T-helper 1 cell (primary cell): ENCODE data around the gene CLIC3.

Source experiments
- DNase-seq, 5 donors: peaks; one replicate each; pipeline ENCODE4 v3.0.0-alpha.2; 2012 to 2020

Gene CLIC3

GRCh38 chr9:136980669-136981478 is 15.5 kb downstream of the CLIC3 start:
- no peak for DNase-seq

DNA sequence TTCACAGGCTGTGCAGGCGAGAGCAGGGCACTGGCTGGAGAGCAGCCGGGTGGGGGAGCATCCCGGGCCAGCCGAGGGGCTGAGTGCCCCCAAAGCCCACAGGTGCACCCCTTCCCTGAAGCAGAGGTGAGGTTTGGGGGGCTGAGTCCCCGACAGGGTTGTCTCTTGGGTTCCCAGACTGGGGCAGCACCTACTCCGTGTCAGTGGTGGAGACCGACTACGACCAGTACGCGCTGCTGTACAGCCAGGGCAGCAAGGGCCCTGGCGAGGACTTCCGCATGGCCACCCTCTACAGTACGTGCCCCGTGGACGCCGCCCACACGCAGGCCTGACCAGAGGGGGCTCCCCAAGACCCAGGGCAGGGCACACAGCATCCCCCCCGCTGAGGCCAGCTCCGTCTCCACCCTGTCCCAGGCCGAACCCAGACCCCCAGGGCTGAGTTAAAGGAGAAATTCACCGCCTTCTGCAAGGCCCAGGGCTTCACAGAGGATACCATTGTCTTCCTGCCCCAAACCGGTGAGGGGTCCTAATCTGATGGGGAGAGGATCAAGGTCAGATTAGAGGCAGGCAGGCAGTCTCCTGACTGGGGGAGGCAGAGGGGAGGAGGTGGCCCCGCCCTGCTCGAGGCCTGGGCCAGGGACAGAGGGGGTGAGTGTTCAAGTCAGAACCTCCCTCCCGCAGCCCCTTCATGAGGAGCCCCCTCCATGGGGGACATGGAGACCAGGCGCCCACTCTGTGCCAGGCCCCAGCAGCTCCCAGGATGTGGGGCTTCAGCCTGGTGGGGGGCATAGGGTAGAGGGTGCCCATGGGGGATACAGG is 16.4 kb downstream of the CLIC3 start:
- no peak for DNase-seq

DNA sequence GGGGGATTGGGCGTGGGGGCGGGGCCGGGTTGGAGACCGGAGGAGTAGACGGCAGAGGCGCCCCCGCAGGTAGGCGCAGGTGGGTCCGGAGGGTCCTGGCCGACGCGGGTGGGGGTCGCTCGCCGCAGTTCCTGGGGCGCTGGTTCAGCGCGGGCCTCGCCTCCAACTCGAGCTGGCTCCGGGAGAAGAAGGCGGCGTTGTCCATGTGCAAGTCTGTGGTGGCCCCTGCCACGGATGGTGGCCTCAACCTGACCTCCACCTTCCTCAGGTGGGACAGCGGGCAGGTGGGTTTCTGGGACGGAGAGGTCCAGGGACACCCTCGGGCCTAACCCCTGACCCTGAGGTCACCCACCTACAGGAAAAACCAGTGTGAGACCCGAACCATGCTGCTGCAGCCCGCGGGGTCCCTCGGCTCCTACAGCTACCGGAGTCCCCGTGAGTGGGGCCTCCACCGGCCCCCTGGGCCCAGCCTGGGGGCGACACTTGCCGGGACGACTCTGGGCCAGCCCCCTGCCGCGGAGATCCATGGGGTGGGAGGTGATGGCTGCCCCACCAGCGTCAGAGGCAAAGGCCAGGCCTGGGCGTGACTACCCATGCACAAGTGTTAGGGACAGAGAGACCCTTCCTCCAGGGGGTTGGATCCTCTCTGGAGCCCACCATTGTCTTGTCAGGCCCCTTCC is 17.4 kb downstream of the CLIC3 start:
- no peak for DNase-seq

DNA sequence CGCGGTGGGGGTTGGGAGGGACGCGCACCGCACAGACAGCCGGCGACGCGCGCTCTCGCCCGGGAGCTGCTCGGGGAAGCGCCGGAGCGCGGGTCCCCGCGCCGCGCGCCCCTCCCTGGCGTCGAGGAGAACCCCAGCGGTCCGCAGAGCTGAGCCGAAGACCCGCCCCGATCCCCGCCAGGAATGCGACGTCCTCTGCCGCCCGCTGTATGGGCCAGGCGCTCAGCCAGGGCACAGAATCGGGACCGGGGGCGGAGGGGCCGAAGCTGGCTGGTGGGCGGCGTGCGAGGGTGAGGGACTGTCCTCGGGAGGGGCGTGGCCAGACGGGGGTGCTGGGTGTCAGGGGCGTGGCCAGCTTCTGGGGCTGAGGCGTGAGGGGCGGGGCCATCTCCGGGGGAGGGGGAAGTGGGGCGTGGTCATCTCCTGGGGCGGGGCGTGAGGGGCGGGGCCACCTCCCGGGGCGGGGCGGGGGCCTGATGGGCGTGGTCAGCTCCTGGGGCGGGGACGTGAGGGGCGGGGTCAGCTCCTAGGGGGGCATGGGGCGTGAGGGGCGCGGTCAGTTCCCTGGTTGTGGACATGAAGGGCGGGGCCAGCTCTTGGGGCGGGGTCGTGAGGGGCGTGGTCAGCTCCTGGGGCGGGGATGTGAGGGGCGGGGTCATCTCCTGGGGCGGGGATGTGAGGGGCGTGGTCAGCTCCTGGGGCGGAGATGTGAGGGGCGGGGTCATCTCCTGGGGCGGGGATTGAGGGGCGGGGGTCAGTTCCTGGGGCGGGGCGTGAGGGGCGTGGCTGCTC is 18.1 kb downstream of the CLIC3 start:
- DNase-seq, result peak; percentile 53 to 79 (median 76)

DNA sequence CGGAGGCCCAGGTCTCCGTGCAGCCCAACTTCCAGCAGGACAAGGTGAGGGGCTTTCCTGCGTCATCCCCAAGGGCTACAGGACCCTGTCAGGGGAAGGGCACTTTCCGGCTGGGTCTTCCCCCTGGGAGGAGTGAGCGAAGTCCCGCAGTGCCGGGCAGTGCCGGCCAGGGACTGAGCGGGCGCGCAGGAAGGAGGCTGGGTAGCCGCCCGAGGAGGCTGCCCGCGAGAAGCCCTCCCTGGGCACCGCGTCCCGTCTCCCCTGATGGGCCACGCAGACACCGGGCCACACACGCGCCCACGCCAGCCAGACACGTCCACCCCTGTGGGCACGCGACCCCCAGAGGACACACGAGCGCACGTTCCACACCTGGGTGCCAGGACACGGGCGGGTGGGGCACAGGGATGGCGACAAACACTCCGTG is 18.7 kb downstream of the CLIC3 start:
- no peak for DNase-seq

- no peak for DNase-seq
Observed at GRCh38 chr9:136977223-136977622, 19.1 kb downstream of the CLIC3 start, which contains the start of gene PTGDS. TSS of gene PTGDS (plus strand) at chr9:136977504. CDS start at chr9:136977579, 75 bp downstream.

DNA sequence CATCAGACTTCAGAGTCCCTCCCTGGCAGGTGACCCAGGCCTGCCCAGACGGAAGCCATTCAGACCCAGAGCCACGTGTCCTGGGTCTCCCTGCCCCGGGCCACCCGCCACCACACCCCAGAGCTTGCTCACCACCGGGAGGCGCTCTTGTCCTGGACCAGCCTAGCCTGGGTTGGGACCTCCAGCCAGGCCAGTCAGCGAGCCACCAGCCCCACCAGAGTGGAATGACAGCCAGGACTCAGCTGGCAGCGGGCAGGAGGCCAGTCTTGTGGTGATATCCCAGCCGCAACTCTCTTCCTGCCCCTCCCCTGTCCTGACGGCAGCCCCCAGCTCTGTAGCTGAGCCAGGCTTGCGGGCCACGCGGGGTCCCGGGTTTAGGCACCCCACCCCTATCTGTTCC is 20.7 kb downstream of the CLIC3 start:
- peak in 1 of 5 donors; percentile 30 for DNase-seq

GRCh38 chr9:136974817-136975535 is 21.4 kb downstream of the CLIC3 start:
- peak in 1 of 5 donors; percentile 32 for DNase-seq

DNA sequence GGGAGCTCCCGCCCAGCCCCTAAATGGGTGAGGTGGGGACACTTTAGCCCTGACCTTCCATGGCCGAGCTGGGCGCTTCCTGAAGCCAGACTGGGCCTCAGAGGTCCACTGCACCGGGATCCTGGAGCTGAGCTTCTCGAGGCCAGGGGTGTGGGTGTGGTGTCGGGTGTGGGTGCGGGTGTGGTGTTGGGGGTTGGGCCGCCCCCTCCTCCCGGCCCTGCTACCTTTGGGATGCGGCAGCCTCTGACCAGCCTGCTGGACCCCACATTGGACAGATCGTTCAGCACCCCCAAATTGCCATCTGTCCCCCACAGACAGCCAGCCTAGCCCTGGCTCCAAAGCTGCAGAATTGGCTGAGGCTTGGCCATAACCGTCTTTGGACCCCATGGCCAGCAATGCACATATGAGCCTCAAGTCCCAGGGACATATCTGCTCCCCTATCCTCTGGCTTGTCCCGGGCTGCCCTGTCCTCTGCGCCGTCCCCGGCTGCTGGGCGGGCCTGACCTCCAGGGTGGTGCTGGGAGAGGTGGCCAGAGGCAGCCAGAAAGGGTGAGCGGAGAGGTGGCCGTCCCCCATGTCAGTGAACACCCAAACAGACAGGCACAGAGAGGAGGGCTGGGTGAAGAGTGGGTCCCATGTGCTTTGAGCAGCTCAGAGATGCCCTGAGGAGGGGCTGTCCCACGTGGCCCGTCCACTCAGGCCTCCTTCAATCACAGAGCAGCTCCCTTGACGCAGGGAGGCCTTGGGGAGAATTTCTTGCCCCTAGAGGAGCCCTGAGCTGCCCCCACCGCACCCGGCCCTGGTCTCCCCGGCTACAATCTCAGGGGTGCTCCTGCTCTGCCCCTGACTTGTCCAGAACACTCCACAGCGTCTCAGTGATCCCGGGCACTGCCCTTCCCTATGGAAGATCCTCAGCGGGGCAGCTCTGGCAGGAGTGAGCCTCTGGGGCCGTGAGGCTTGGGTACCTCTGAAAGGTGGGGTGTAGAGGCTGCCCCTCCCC is 22.4 kb downstream of the CLIC3 start:
- DNase-seq, result no peak

DNA sequence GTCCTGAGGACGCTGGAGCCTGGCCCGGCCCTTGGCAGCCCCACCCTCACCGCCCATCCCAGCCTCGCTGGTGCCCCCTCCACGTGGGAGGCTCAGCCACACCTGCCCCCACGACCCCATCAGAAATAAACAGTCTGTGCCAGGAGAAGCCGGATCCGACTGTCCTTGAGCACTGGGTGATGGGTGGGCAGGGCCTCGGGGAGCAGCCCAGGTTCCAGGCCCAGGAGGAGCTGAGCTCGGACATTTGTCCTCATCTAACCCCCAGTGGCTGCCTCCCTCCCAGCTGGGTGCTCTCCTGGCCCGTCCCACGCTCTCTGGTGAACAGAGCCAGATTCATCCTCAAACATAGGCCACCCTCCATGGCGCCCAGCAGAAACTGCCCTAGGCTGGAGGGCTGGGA is 23.6 kb downstream of the CLIC3 start:
- no peak for DNase-seq

DNA sequence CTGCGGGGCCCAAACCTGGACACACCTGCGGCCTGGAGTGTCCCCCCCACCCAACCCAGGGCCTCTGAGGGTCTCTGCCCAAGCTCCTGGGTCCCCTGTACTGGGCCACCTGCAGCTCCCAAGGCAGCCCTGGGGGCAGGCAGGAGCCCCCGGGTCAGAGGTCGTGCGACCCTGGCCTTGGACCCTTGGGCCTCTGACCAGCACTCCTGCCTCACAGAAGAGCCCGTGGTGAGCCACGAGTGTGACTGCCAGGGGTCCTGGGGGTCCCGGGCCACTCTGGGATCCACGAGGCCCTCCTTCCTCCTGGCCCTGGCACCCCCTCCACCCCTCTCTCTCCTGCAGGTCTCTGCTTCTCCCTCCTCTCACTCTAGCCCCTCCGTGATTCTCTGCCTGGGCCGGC is 24.0 kb downstream of the CLIC3 start:
- no peak for DNase-seq

- DNase-seq, result no peak
Observed at GRCh38 chr9:136971746-136972145, 24.6 kb downstream of the CLIC3 start.

DNA sequence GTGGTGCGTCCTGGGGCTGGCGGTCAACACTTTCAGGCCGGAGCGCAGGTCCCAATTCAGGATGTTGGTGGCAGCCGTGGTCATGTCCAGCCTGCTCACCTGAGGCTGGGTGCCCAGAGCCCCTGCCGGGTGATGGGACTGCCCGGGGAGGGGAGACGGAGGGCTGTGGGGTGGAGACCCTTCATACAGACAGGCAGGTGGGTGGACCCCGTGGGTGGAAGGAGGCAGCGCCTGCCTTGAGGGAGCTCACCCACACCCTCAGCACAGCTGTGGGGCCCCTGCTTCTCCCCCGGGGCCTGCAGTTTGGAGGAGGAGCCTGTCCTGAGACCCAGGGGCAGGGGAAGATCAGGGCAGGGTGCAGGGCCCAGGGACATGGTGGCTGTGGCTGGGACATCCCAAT is 26.0 kb downstream of the CLIC3 start:
- no peak for DNase-seq

GRCh38 chr9:136969774-136970173 is 26.6 kb downstream of the CLIC3 start:
- no peak for DNase-seq

- DNase-seq, result no peak
Observed at GRCh38 chr9:136969150-136969549, 27.2 kb downstream of the CLIC3 start.

- DNase-seq, result no peak
Observed at GRCh38 chr9:136968333-136969127, 27.8 kb downstream of the CLIC3 start.

- DNase-seq, result peak in 1 of 5 donors; percentile 56
Observed at GRCh38 chr9:136965771-136966484, 30.4 kb downstream of the CLIC3 start.

DNA sequence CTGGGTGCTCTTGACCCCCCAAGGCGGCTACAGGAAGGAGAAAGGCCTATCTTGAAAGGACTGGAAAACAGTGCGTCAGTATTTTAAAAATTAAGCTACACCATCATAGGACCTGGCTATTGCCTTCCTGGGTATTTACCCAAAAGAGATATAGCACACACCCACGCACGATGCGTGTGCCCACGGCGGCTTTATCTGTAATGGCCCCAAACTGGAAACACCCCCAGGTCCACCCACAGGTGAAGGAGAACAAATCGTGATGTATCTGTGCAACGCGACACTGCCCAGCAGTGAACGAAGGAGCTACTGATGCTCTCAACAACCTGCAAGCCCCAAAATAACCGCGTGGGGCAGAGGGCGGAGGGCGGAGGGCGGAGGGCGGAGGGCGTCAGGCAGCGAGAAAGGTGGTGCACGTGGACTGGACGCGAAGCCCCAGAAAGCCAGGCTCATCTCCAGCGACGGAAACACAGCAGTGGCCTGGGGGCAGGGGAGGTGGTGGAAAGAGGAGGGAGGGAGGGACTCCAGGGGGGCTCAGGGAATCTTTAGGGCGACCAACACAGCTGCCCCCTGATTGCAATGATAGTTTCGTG is 31.4 kb downstream of the CLIC3 start:
- DNase-seq, result no peak
